ENCODE measurements around the gene KCNJ14. TPM values are rescaled to one million over a fixed set of nuclear protein-coding genes. Genes with fewer than 3 reads are reported as not detected.

KCNJ14 gene
- total and polyA plus RNA-seq, 4 experiments from 2014 or later = 0.18 to 3.6 (median 1.3) TPM

- no peak for DNase-seq
- ChIA-PET CTCF (ENCODE audit: partially characterized antibody) (interaction anchor here (0.6 to 0.8 kb wide), 2 partner anchors 48 to 160 kb away, joined by 3 to 4 read pairs; no protein-coding TSS in a partner anchor), POLR2A (ENCODE audit: partially characterized antibody) (no interaction called here)
- Histone ChIP-seq H3K4me1 (ENCODE audit: insufficient read depth, low read length) (peaks cover 23% of the 10 kb centered on the region), H3K9me3 (ENCODE audit: control insufficient read depth in 1 of 2, low read length in 2 of 2) (no peaks in the 10 kb centered on the region), H3K36me3 (ENCODE audit: insufficient read depth, low read length) (no peaks in the 10 kb centered on the region), H3K27ac (ENCODE audit: low read depth, low read length) (no peak overlapping the region), H3K27me3 (ENCODE audit: insufficient read depth, low read length) (peaks cover 4% of the 10 kb centered on the region), H3K4me3 (ENCODE audit: low read length in 2 of 2) (no peak overlapping the region)
- Mint-ChIP-seq H3K4me1 (peaks cover 13 to 33% (median 20%) of the 10 kb centered on the region in 4 donors), H3K27me3 (peaks cover 19 to 25% of the 10 kb centered on the region in 2 donors), H3K9me3 (peaks cover 0 to 2% (median 0%) of the 10 kb centered on the region in 8 donors), H3K4me3 (peak overlapping the region in 7 of 8 donors; percentile 6 to 72 (median 43)), H3K27ac (peak overlapping the region in 2 of 7 donors; percentile 38 to 52), H3K36me3 (peaks cover 4 to 10% of the 10 kb centered on the region in 2 donors)
- intact Hi-C loops (cut with micrococcal nuclease) = no loop called here
Measured at GRCh38 chr19:48441360-48442050, 13.9 kb upstream of the KCNJ14 start.

GRCh38 chr19:48442116-48443035 is 13.0 kb upstream of the KCNJ14 start:
- Mint-ChIP-seq H3K9me3 (peaks cover 0 to 2% (median 0%) of the 10 kb centered on the region in 8 donors), H3K27ac (peak overlapping the region in 1 of 7 donors; percentile 58), H3K4me3 (peak overlapping the region in 7 of 8 donors; percentile 35 to 71 (median 61)), H3K27me3 (peaks cover 16 to 23% of the 10 kb centered on the region in 2 donors), H3K36me3 (peaks cover 4 to 10% of the 10 kb centered on the region in 2 donors), H3K4me1 (peaks cover 14 to 36% (median 22%) of the 10 kb centered on the region in 4 donors)
- POLR2A ChIA-PET (ENCODE audit: partially characterized antibody) = no interaction called here
- Histone ChIP-seq H3K27me3 (ENCODE audit: insufficient read depth, low read length) (peaks cover 4% of the 10 kb centered on the region), H3K4me3 (ENCODE audit: low read length in 2 of 2) (no peak overlapping the region), H3K27ac (ENCODE audit: low read depth, low read length) (no peak overlapping the region), H3K4me1 (ENCODE audit: insufficient read depth, low read length) (peaks cover 25% of the 10 kb centered on the region), H3K9me3 (ENCODE audit: control insufficient read depth in 1 of 2, low read length in 2 of 2) (no peaks in the 10 kb centered on the region), H3K36me3 (ENCODE audit: insufficient read depth, low read length) (no peaks in the 10 kb centered on the region)
- CTCF ChIA-PET (ENCODE audit: partially characterized antibody) = no interaction called here
- intact Hi-C loops (cut with micrococcal nuclease) = no loop called here
- DNase-seq = no peak

DNA sequence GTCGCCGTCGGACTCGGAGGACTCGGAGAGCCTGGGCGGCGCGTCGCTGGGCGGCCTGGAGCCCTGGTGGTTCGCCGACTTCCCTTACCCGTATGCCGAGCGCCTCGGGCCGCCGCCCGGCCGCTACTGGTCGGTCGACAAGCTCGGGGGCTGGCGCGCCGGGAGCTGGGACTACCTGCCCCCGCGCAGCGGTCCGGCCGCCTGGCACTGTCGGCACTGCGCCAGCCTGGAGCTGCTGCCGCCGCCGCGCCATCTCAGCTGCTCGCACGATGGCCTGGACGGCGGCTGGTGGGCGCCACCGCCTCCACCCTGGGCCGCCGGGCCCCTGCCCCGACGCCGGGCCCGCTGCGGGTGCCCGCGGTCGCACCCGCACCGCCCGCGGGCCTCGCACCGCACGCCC is 12.1 kb upstream of the KCNJ14 start:
- peaks cover 10 to 19% of the 10 kb centered on the region in 2 donors for H3K36me3 Mint-ChIP-seq
- peaks cover 4% of the 10 kb centered on the region for H3K27me3 ChIP-seq (ENCODE audit: insufficient read depth, low read length)
- POLR2A ChIA-PET (ENCODE audit: partially characterized antibody) = interaction anchor here (1.0 to 2.3 kb wide), 3 partner anchors 27 to 175 kb away, joined by 4 to 7 read pairs (median 5); partner anchors contain the start of genes RPL18 and TMEM143
- peaks cover 18 to 43% (median 29%) of the 10 kb centered on the region in 4 donors for H3K4me1 Mint-ChIP-seq
- peaks cover 25% of the 10 kb centered on the region for H3K4me1 ChIP-seq (ENCODE audit: insufficient read depth, low read length)
- H3K9me3 Mint-ChIP-seq = peaks cover 0 to 2% (median 0%) of the 10 kb centered on the region in 8 donors
- no peak overlapping the region for H3K4me3 ChIP-seq (ENCODE audit: low read length in 2 of 2)
- DNase-seq = peak in 4 of 5 donors; percentile 14 to 36 (median 24)
- H3K4me3 Mint-ChIP-seq = no peak overlapping the region
- H3K27ac ChIP-seq (ENCODE audit: low read depth, low read length) = no peak overlapping the region
- intact Hi-C loops (cut with micrococcal nuclease) = no loop called here
- H3K27ac Mint-ChIP-seq = no peak overlapping the region
- CTCF ChIA-PET (ENCODE audit: partially characterized antibody) = no interaction called here
- H3K27me3 Mint-ChIP-seq = peaks cover 12 to 17% of the 10 kb centered on the region in 2 donors
- H3K9me3 ChIP-seq (ENCODE audit: control insufficient read depth in 1 of 2, low read length in 2 of 2) = no peaks in the 10 kb centered on the region
- peaks cover 2% of the 10 kb centered on the region for H3K36me3 ChIP-seq (ENCODE audit: insufficient read depth, low read length)

GRCh38 chr19:48443731-48444128 is 11.6 kb upstream of the KCNJ14 start:
- no peak overlapping the region for H3K27ac Mint-ChIP-seq
- Histone ChIP-seq H3K4me1 (ENCODE audit: insufficient read depth, low read length) (peaks cover 25% of the 10 kb centered on the region), H3K27me3 (ENCODE audit: insufficient read depth, low read length) (peaks cover 4% of the 10 kb centered on the region), H3K36me3 (ENCODE audit: insufficient read depth, low read length) (peaks cover 7% of the 10 kb centered on the region), H3K4me3 (ENCODE audit: low read length in 2 of 2) (peak overlapping the region; percentile 11 to 75), H3K9me3 (ENCODE audit: control insufficient read depth in 1 of 2, low read length in 2 of 2) (no peaks in the 10 kb centered on the region), H3K27ac (ENCODE audit: low read depth, low read length) (no peak overlapping the region)
- peak overlapping the region in 1 of 8 donors; percentile 88 for H3K4me3 Mint-ChIP-seq
- intact Hi-C loops (cut with micrococcal nuclease) = loop anchor here (2.0 kb wide), 4 partner anchors 45 to 123 kb away; partner anchors contain the start of gene KDELR1
- peaks cover 0 to 2% (median 0%) of the 10 kb centered on the region in 8 donors for H3K9me3 Mint-ChIP-seq
- peaks cover 19 to 48% (median 31%) of the 10 kb centered on the region in 4 donors for H3K4me1 Mint-ChIP-seq
- H3K27me3 Mint-ChIP-seq = peaks cover 12 to 17% of the 10 kb centered on the region in 2 donors
- POLR2A ChIA-PET (ENCODE audit: partially characterized antibody) = interaction anchor here (1.0 to 2.3 kb wide), 3 partner anchors 26 to 175 kb away, joined by 4 to 7 read pairs (median 5); partner anchors contain the start of genes RPL18 and TMEM143
- CTCF ChIA-PET (ENCODE audit: partially characterized antibody) = no interaction called here
- DNase-seq = peak in 2 of 5 donors; percentile 3 to 13
- H3K36me3 Mint-ChIP-seq = peaks cover 15 to 24% of the 10 kb centered on the region in 2 donors

DNA sequence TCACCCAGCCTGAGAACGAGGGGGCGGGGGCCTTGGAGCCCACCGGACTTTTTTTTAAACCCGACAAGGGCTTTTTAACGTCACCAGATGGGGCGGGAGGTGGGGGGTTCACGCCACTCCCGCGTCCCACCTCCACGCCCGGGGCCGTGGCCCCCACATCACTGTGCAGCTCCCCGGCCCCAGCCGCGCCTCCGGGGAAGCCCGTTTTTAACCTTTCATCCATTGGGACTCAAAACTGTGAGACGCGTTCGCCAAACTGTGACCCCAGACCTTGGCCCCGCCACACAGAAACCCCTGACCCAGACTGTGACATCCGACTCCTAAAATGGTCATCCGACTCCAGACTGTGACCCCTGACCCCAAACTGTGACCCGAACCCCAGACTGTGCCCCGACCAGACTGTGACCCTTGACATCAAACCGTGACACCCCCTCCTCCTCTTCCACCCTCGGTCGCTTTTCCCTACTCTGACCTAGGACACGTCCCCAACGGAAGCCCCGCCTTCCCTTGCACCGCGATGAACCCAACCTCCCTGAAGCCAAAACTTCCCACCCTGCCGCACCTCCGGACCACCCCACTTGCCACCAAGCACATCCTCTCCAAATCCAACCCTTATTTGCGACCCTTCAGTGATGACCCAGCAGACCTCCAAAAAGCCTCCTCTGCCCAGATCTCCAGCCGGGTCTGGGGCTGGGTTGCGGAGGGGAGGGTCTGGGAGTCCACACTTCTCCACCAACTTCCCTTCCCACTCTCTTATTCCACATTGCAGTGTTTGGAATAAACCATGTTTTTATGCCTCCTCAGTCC is 11.0 kb upstream of the KCNJ14 start:
- Histone ChIP-seq H3K36me3 (ENCODE audit: insufficient read depth, low read length) (peaks cover 8% of the 10 kb centered on the region), H3K27me3 (ENCODE audit: insufficient read depth, low read length) (peaks cover 2% of the 10 kb centered on the region), H3K4me3 (ENCODE audit: low read length in 2 of 2) (peak overlapping the region; percentile 75 to 85), H3K9me3 (ENCODE audit: control insufficient read depth in 1 of 2, low read length in 2 of 2) (no peaks in the 10 kb centered on the region), H3K27ac (ENCODE audit: low read depth, low read length) (no peak overlapping the region), H3K4me1 (ENCODE audit: insufficient read depth, low read length) (peaks cover 25% of the 10 kb centered on the region)
- Mint-ChIP-seq H3K36me3 (peaks cover 19 to 27% of the 10 kb centered on the region in 2 donors), H3K27ac (peak overlapping the region; percentile 72 to 98 (median 94)), H3K4me1 (peaks cover 19 to 48% (median 32%) of the 10 kb centered on the region in 4 donors), H3K4me3 (peak overlapping the region; percentile 86 to 94 (median 90)), H3K27me3 (peaks cover 10 to 17% of the 10 kb centered on the region in 2 donors), H3K9me3 (peaks cover 0 to 2% (median 0%) of the 10 kb centered on the region in 8 donors)
- no peak for DNase-seq
- intact Hi-C loops (cut with micrococcal nuclease) = loop anchor here (2.0 kb wide), 4 partner anchors 46 to 124 kb away; partner anchors contain the start of gene KDELR1
- ChIA-PET POLR2A (ENCODE audit: partially characterized antibody) (interaction anchor here (0.9 to 2.3 kb wide), 9 partner anchors 24 to 174 kb away, joined by 3 to 7 read pairs (median 4); partner anchors contain the start of genes RPL18, SYNGR4 and TMEM143), CTCF (ENCODE audit: partially characterized antibody) (interaction anchor here (1.5 kb wide), 1 partner anchor 130 kb away, joined by 3 read pairs; no protein-coding TSS in a partner anchor)

- ChIA-PET CTCF (ENCODE audit: partially characterized antibody) (interaction anchor here (1.5 kb wide), 1 partner anchor 131 kb away, joined by 3 read pairs; no protein-coding TSS in a partner anchor), POLR2A (ENCODE audit: partially characterized antibody) (interaction anchor here (0.9 to 2.3 kb wide), 7 partner anchors 24 to 111 kb away, joined by 3 to 7 read pairs (median 4); partner anchors contain the start of genes SYNGR4 and TMEM143)
- Histone ChIP-seq H3K4me1 (ENCODE audit: insufficient read depth, low read length) (peaks cover 25% of the 10 kb centered on the region), H3K27ac (ENCODE audit: low read depth, low read length) (peak overlapping the region; percentile 83), H3K9me3 (ENCODE audit: control insufficient read depth in 1 of 2, low read length in 2 of 2) (no peaks in the 10 kb centered on the region), H3K27me3 (ENCODE audit: insufficient read depth, low read length) (no peaks in the 10 kb centered on the region), H3K36me3 (ENCODE audit: insufficient read depth, low read length) (peaks cover 14% of the 10 kb centered on the region), H3K4me3 (ENCODE audit: low read length in 2 of 2) (peak overlapping the region; percentile 75 to 85)
- peak overlapping the region; percentile 86 to 94 (median 90) for H3K4me3 Mint-ChIP-seq
- peaks cover 19 to 48% (median 32%) of the 10 kb centered on the region in 4 donors for H3K4me1 Mint-ChIP-seq
- H3K27ac Mint-ChIP-seq = peak overlapping the region; percentile 88 to 98 (median 94)
- H3K27me3 Mint-ChIP-seq = peaks cover 10 to 17% of the 10 kb centered on the region in 2 donors
- peaks cover 0 to 2% (median 0%) of the 10 kb centered on the region in 8 donors for H3K9me3 Mint-ChIP-seq
- DNase-seq = peak in 2 of 5 donors; percentile 11 to 13
- intact Hi-C loops (cut with micrococcal nuclease) = loop anchor here (1.0 to 5.0 kb wide), 9 partner anchors 24 to 1321 kb away; partner anchors contain the start of genes CYTH2, KDELR1, LMTK3 and SYNGR4
- peaks cover 22 to 29% of the 10 kb centered on the region in 2 donors for H3K36me3 Mint-ChIP-seq
Measured at GRCh38 chr19:48444936-48445200, 10.5 kb upstream of the KCNJ14 start.
